Panc1 (cell line): ENCODE results near the gene FAM227B. TPM values are rescaled to one million over a fixed set of nuclear protein-coding genes. Genes with fewer than 3 reads are reported as not detected.

Source experiments
- ATAC-seq: fragments of 200-7000 bp; cut with Tn5 transposase; 2 replicates; pipeline ENCODE4 v1.9.1; 2020; ENCODE audit warnings: mild to moderate bottlenecking, moderate library complexity
- BruUV-seq: library from RNA; stranded (reverse); fragments of 400-500 nt; replicated peaks from 2 replicates; lab custom pipeline; 2021; lab: Mats Ljungman, UMichigan
- CTCF ChIA-PET: fragments of 300-600 bp; sonication (Branson Sonifier 250); formaldehyde crosslinking; loops from one replicate; lab custom pipeline; 2022; ENCODE audit warnings: antibody characterized with exemption; lab: Charles Lee
- POLR2A ChIA-PET: fragments of 300-600 bp; sonication (Branson Sonifier 250); formaldehyde crosslinking; loops from one replicate; lab custom pipeline; 2022; ENCODE audit warnings: antibody characterized with exemption; lab: Charles Lee
- DNase-seq: peaks from one replicate; pipeline ENCODE4 v3.0.0-alpha.2; 2010; ENCODE audit warnings: low read depth, low spot score
- H3K27ac ChIP-seq: 2 replicates; pipeline ENCODE4 v1.5.1; 2011; ENCODE audit warnings: mild to moderate bottlenecking, low read length, inconsistent platforms
- H3K27me3 ChIP-seq: fragments of 200-500 bp; sonication (Bioruptor generic); 2 replicates; pipeline ENCODE4 v1.6.0; 2014; ENCODE audit warnings: low read length, inconsistent platforms; ENCODE audit not compliant: control insufficient read depth, insufficient read depth
- H3K36me3 ChIP-seq: fragments of 200-500 bp; sonication (Bioruptor generic); 2 replicates; pipeline ENCODE4 v1.5.1; 2014; ENCODE audit warnings: inconsistent platforms, mild to moderate bottlenecking, low read length, moderate library complexity; ENCODE audit not compliant: control insufficient read depth, insufficient read depth
- H3K4me1 ChIP-seq: 2 replicates; pipeline ENCODE4 v1.5.1; 2011; ENCODE audit warnings: inconsistent platforms, mild to moderate bottlenecking, low read length, moderate library complexity; ENCODE audit not compliant: control insufficient read depth, insufficient read depth
- H3K4me3 ChIP-seq, 2 experiments: 2 replicates each; pipeline ENCODE4 v1.5.1; 2011 to 2012; ENCODE audit warnings: low read depth in 2 of 2, low read length in 2 of 2, mild to moderate bottlenecking in 2 of 2, inconsistent platforms in 1 of 2, moderate library complexity in 1 of 2
- H3K9me3 ChIP-seq: fragments of 200-500 bp; sonication (Bioruptor generic); 2 replicates; pipeline ENCODE4 v1.5.1; 2014; ENCODE audit warnings: low read depth, mild to moderate bottlenecking, inconsistent platforms, low read length, moderate library complexity; ENCODE audit not compliant: control insufficient read depth, insufficient read depth
- POLR2AphosphoS5 ChIP-seq: IDR thresholded peaks from 2 replicates; pipeline ENCODE4 v1.6.1; 2012; ENCODE audit warnings: mild to moderate bottlenecking, low read depth, low read length, moderate library complexity
- SIN3A ChIP-seq: IDR thresholded peaks from 2 replicates; pipeline ENCODE4 v1.6.1; 2012; ENCODE audit warnings: low read depth, mild to moderate bottlenecking, low read length, moderate library complexity, borderline replicate concordance; ENCODE audit not compliant: insufficient read depth
- TCF7L2 ChIP-seq: IDR thresholded peaks from 2 replicates; pipeline ENCODE4 v1.6.1; 2011; ENCODE audit warnings: mild to moderate bottlenecking, low read depth, low read length, inconsistent platforms
- in situ Hi-C: cut with HindIII; loops from 2 replicates; pipeline ENCODE4 v1.10.0; 2016; ENCODE audit warnings: low sequenced_read_pairs, low pct_unique_long_range_greater_than_20kb
- intact Hi-C: fragments of 100-400 bp; cut with micrococcal nuclease; formaldehyde crosslinking; loops from one replicate; pipeline ENCODE4 v1.10.0; 2022; ENCODE audit not compliant: unreplicated experiment
- total RNA-seq: library from RNA; stranded (reverse); gene quantifications from one replicate; pipeline ENCODE4 v1.2.1, GENCODE V29; 2021; ENCODE audit not compliant: unreplicated experiment
- TF ChIP-seq, protein P1 (sequence below), 2 experiments: IDR thresholded peaks; 2 replicates each; pipeline ENCODE4 v1.6.1; 2011 to 2012; ENCODE audit warnings: low read depth in 2 of 2, control low read depth in 1 of 2, low read length in 1 of 2, mild to moderate bottlenecking in 1 of 2, moderate library complexity in 1 of 2; ENCODE audit not compliant: insufficient read depth in 1 of 2
- TF ChIP-seq, protein P2 (sequence below): fragments of 450-650 bp; IDR thresholded peaks from 2 replicates; pipeline ENCODE4 v1.5.1; 2017; ENCODE audit warnings: mild to moderate bottlenecking

Gene FAM227B
- total RNA-seq, 1 experiment from 2014 or later, result 1.2 TPM

DNA sequence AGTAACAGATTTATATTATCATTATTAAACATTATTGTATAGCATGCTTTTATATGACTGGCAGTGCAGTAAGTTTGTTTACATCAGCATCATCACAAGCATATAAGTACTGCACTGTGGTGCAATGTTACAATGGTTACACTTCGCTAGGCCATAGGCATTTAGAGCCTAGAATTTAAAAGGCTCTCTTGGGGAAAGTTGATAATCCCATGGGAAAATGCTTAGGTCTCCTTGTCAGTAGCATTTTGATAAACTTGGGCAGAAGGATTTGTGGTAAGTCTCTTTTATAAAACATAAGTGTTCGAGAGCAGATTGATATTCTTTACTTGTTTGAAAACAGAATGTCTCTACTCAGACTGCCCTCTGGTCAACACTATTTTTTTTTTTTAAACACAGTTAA is 7.8 kb upstream of the FAM227B start:
- no peaks in the 10 kb centered on the region for H3K27me3 ChIP-seq
- POLR2A ChIA-PET, result no interaction called here
- TF ChIP-seq SIN3A (no peak), TCF7L2 (no peak), POLR2AphosphoS5 (no peak)
- TF ChIP-seq, protein P1, sequence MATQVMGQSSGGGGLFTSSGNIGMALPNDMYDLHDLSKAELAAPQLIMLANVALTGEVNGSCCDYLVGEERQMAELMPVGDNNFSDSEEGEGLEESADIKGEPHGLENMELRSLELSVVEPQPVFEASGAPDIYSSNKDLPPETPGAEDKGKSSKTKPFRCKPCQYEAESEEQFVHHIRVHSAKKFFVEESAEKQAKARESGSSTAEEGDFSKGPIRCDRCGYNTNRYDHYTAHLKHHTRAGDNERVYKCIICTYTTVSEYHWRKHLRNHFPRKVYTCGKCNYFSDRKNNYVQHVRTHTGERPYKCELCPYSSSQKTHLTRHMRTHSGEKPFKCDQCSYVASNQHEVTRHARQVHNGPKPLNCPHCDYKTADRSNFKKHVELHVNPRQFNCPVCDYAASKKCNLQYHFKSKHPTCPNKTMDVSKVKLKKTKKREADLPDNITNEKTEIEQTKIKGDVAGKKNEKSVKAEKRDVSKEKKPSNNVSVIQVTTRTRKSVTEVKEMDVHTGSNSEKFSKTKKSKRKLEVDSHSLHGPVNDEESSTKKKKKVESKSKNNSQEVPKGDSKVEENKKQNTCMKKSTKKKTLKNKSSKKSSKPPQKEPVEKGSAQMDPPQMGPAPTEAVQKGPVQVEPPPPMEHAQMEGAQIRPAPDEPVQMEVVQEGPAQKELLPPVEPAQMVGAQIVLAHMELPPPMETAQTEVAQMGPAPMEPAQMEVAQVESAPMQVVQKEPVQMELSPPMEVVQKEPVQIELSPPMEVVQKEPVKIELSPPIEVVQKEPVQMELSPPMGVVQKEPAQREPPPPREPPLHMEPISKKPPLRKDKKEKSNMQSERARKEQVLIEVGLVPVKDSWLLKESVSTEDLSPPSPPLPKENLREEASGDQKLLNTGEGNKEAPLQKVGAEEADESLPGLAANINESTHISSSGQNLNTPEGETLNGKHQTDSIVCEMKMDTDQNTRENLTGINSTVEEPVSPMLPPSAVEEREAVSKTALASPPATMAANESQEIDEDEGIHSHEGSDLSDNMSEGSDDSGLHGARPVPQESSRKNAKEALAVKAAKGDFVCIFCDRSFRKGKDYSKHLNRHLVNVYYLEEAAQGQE (IDR thresholded peaks at IDR 0.05; ENCODE audit: insufficient read depth in 1 of 2, low read depth in 2 of 2, low read length in 1 of 2), result no peak
- TF ChIP-seq, protein P2, sequence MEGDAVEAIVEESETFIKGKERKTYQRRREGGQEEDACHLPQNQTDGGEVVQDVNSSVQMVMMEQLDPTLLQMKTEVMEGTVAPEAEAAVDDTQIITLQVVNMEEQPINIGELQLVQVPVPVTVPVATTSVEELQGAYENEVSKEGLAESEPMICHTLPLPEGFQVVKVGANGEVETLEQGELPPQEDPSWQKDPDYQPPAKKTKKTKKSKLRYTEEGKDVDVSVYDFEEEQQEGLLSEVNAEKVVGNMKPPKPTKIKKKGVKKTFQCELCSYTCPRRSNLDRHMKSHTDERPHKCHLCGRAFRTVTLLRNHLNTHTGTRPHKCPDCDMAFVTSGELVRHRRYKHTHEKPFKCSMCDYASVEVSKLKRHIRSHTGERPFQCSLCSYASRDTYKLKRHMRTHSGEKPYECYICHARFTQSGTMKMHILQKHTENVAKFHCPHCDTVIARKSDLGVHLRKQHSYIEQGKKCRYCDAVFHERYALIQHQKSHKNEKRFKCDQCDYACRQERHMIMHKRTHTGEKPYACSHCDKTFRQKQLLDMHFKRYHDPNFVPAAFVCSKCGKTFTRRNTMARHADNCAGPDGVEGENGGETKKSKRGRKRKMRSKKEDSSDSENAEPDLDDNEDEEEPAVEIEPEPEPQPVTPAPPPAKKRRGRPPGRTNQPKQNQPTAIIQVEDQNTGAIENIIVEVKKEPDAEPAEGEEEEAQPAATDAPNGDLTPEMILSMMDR, result no peak
- intact Hi-C loops, result no loop called here
- DNase-seq, result no peak
- no TSS peak for BruUV-seq
- CTCF ChIA-PET, result no interaction called here
- peaks cover 19% of the 10 kb centered on the region; the same call in 1 of the 2 replicates for H3K9me3 ChIP-seq
- H3K4me3 ChIP-seq, result no peak overlapping the region
- ATAC-seq, result no peak
- H3K27ac ChIP-seq, result peak overlapping the region; percentile 35; the same call in 1 of the 2 replicates
- in situ Hi-C loops, result no loop called here
- peaks cover 9% of the 10 kb centered on the region for H3K36me3 ChIP-seq
- H3K4me1 ChIP-seq, result peaks cover 9% of the 10 kb centered on the region; the same call in 1 of the 2 replicates

DNA sequence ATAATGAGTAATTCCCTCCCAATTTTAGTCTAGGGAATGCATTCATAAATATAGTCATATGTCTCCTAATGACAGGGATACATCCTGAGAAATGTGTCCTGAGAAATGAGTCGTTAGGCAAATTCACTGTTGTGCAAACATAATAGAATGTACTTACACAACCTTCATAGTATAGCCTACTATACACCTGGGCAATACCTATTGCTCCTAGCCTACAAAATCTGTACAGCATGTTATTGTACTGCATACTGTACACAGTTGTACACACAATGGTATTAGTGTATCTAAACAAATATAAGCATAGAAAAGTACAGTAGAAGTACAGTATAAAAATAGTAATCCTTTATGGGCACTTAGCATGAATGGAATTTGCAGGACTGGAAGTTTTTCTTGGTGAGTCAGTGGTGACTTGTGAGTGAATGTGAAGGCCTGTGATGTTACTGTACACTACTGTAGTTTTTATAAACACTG is 6.8 kb upstream of the FAM227B start:
- peaks cover 9% of the 10 kb centered on the region; the same call in 1 of the 2 replicates for H3K4me1 ChIP-seq
- POLR2A ChIA-PET, result no interaction called here
- H3K4me3 ChIP-seq, result no peak overlapping the region
- CTCF ChIA-PET, result no interaction called here
- BruUV-seq, result no TSS peak
- DNase-seq (peak; percentile 93), ATAC-seq (peak; percentile 93)
- intact Hi-C loops (no loop called here), in situ Hi-C loops (no loop called here)
- H3K27me3 ChIP-seq, result no peaks in the 10 kb centered on the region
- peaks cover 9% of the 10 kb centered on the region for H3K36me3 ChIP-seq
- peaks cover 19% of the 10 kb centered on the region; the same call in 1 of the 2 replicates for H3K9me3 ChIP-seq
- TF ChIP-seq, protein P1 (IDR thresholded peaks at IDR 0.05; ENCODE audit: insufficient read depth in 1 of 2, low read depth in 2 of 2, low read length in 1 of 2), result no peak
- TF ChIP-seq POLR2AphosphoS5, result no peak
- TF ChIP-seq TCF7L2, result no peak
- no peak for TF ChIP-seq SIN3A
- TF ChIP-seq, protein P2, result no peak
- no peak overlapping the region; the same call in 1 of the 2 replicates for H3K27ac ChIP-seq
